Measurements from ENCODE around the gene CRACDL.

The CRACDL gene

GRCh38 chr2:98773169-98773568, 162.9 kb downstream of the CRACDL start:
- Histone ChIP-seq H2AK5ac (ENCODE audit: low read length) (no peak overlapping the region), H3K79me2 (ENCODE audit: control insufficient read depth, insufficient read depth, low read length, poor library complexity) (no peaks in the 10 kb centered on the region), H3K36me3 (ENCODE audit: control insufficient read depth in 1 of 2, insufficient read depth in 2 of 2, low read length in 2 of 2) (no peaks in the 10 kb centered on the region), H4K12ac (ENCODE audit: low read depth, low read length) (no peak overlapping the region), H2BK12ac (ENCODE audit: low read length) (no peak overlapping the region), H3K14ac (ENCODE audit: low read length) (no peak overlapping the region), H2AFZ (ENCODE audit: insufficient read depth, low read length, poor library complexity) (no peak overlapping the region), H4K91ac (ENCODE audit: low read depth, low read length) (peak overlapping the region; percentile 15), H2BK5ac (ENCODE audit: low read depth, low read length, poor library complexity) (no peak overlapping the region), H3K4ac (ENCODE audit: low read depth, low read length) (no peak overlapping the region), H3K79me1 (ENCODE audit: low read length) (peaks cover 2% of the 10 kb centered on the region), H3K27me3 (ENCODE audit: insufficient read depth, low read length) (no peaks in the 10 kb centered on the region), H3K9me3 (ENCODE audit: insufficient read depth, low read depth, low read length) (peaks cover 2% of the 10 kb centered on the region), H3K4me2 (ENCODE audit: low read length) (no peak overlapping the region), H3K27ac (ENCODE audit: low read depth, low read length) (no peak overlapping the region), H3K9ac (ENCODE audit: low read length) (no peak overlapping the region), H3K18ac (ENCODE audit: low read length) (no peak overlapping the region), H4K8ac (ENCODE audit: low read depth, low read length) (no peak overlapping the region), H3K4me3 (ENCODE audit: low read depth, low read length) (no peak overlapping the region), H2BK120ac (ENCODE audit: insufficient read depth, low read length, poor library complexity) (no peak overlapping the region), H3K23ac (ENCODE audit: low read length) (no peak overlapping the region), H3K4me1 (ENCODE audit: control insufficient read depth in 1 of 2, insufficient read depth in 2 of 2, low read length in 2 of 2) (peaks cover 3 to 9% of the 10 kb centered on the region in 2 experiments)
- no CpG with 5 or more reads among the region's 5 CpGs for WGBS (ENCODE audit: extremely low coverage, insufficient coverage, insufficient read length)
- no peak for DNase-seq

- Histone ChIP-seq H2AFZ (ENCODE audit: insufficient read depth, low read length, poor library complexity) (no peak overlapping the region), H3K79me1 (ENCODE audit: low read length) (peaks cover 2% of the 10 kb centered on the region), H2AK5ac (ENCODE audit: low read length) (no peak overlapping the region), H3K4me2 (ENCODE audit: low read length) (no peak overlapping the region), H3K79me2 (ENCODE audit: control insufficient read depth, insufficient read depth, low read length, poor library complexity) (no peaks in the 10 kb centered on the region), H3K14ac (ENCODE audit: low read length) (no peak overlapping the region), H2BK120ac (ENCODE audit: insufficient read depth, low read length, poor library complexity) (peak overlapping the region; percentile 15), H3K36me3 (ENCODE audit: control insufficient read depth in 1 of 2, insufficient read depth in 2 of 2, low read length in 2 of 2) (no peaks in the 10 kb centered on the region), H3K27ac (ENCODE audit: low read depth, low read length) (no peak overlapping the region), H3K23ac (ENCODE audit: low read length) (no peak overlapping the region), H3K4me3 (ENCODE audit: low read depth, low read length) (no peak overlapping the region), H3K27me3 (ENCODE audit: insufficient read depth, low read length) (no peaks in the 10 kb centered on the region), H2BK12ac (ENCODE audit: low read length) (no peak overlapping the region), H4K91ac (ENCODE audit: low read depth, low read length) (peak overlapping the region; percentile 15), H3K4me1 (ENCODE audit: control insufficient read depth in 1 of 2, insufficient read depth in 2 of 2, low read length in 2 of 2) (peaks cover 3 to 9% of the 10 kb centered on the region in 2 experiments), H3K9me3 (ENCODE audit: insufficient read depth, low read depth, low read length) (peaks cover 2% of the 10 kb centered on the region), H3K9ac (ENCODE audit: low read length) (no peak overlapping the region), H4K8ac (ENCODE audit: low read depth, low read length) (no peak overlapping the region), H2BK5ac (ENCODE audit: low read depth, low read length, poor library complexity) (no peak overlapping the region), H4K12ac (ENCODE audit: low read depth, low read length) (no peak overlapping the region), H3K4ac (ENCODE audit: low read depth, low read length) (no peak overlapping the region), H3K18ac (ENCODE audit: low read length) (no peak overlapping the region)
- no CpG with 5 or more reads among the region's 8 CpGs for WGBS (ENCODE audit: extremely low coverage, insufficient coverage, insufficient read length)
- DNase-seq, result peak in 1 of 2 donors; percentile 33
Observed at GRCh38 chr2:98772536-98772935, 163.5 kb downstream of the CRACDL start.

- Histone ChIP-seq H3K14ac (ENCODE audit: low read length) (no peak overlapping the region), H3K4me3 (ENCODE audit: low read depth, low read length) (no peak overlapping the region), H3K79me2 (ENCODE audit: control insufficient read depth, insufficient read depth, low read length, poor library complexity) (no peaks in the 10 kb centered on the region), H3K27ac (ENCODE audit: low read depth, low read length) (no peak overlapping the region), H3K79me1 (ENCODE audit: low read length) (peaks cover 2% of the 10 kb centered on the region), H4K8ac (ENCODE audit: low read depth, low read length) (no peak overlapping the region), H2BK120ac (ENCODE audit: insufficient read depth, low read length, poor library complexity) (no peak overlapping the region), H4K91ac (ENCODE audit: low read depth, low read length) (no peak overlapping the region), H2AK5ac (ENCODE audit: low read length) (no peak overlapping the region), H3K36me3 (ENCODE audit: control insufficient read depth in 1 of 2, insufficient read depth in 2 of 2, low read length in 2 of 2) (no peaks in the 10 kb centered on the region), H2BK5ac (ENCODE audit: low read depth, low read length, poor library complexity) (no peak overlapping the region), H2BK12ac (ENCODE audit: low read length) (no peak overlapping the region), H3K9ac (ENCODE audit: low read length) (no peak overlapping the region), H4K12ac (ENCODE audit: low read depth, low read length) (no peak overlapping the region), H3K18ac (ENCODE audit: low read length) (no peak overlapping the region), H3K4me1 (ENCODE audit: control insufficient read depth in 1 of 2, insufficient read depth in 2 of 2, low read length in 2 of 2) (peaks cover 3 to 9% of the 10 kb centered on the region in 2 experiments), H3K9me3 (ENCODE audit: insufficient read depth, low read depth, low read length) (peaks cover 2% of the 10 kb centered on the region), H2AFZ (ENCODE audit: insufficient read depth, low read length, poor library complexity) (no peak overlapping the region), H3K4me2 (ENCODE audit: low read length) (no peak overlapping the region), H3K23ac (ENCODE audit: low read length) (no peak overlapping the region), H3K27me3 (ENCODE audit: insufficient read depth, low read length) (no peaks in the 10 kb centered on the region), H3K4ac (ENCODE audit: low read depth, low read length) (no peak overlapping the region)
- peak; percentile 47 to 52 for DNase-seq
- no CpG with 5 or more reads among the region's 17 CpGs for WGBS (ENCODE audit: extremely low coverage, insufficient coverage, insufficient read length)
Observed at GRCh38 chr2:98771721-98772524, 164.1 kb downstream of the CRACDL start.

- H4K12ac ChIP-seq (ENCODE audit: low read depth, low read length), result no peak overlapping the region
Observed at GRCh38 chr2:98771264-98771663, 164.8 kb downstream of the CRACDL start.

More at GRCh38 chr2:98771264-98771663, 164.8 kb downstream of the CRACDL start:
- Histone ChIP-seq H3K79me1 (ENCODE audit: low read length) (peaks cover 2% of the 10 kb centered on the region), H3K4me3 (ENCODE audit: low read depth, low read length) (no peak overlapping the region), H3K27ac (ENCODE audit: low read depth, low read length) (no peak overlapping the region), H2BK5ac (ENCODE audit: low read depth, low read length, poor library complexity) (no peak overlapping the region), H4K8ac (ENCODE audit: low read depth, low read length) (no peak overlapping the region), H3K23ac (ENCODE audit: low read length) (no peak overlapping the region), H3K79me2 (ENCODE audit: control insufficient read depth, insufficient read depth, low read length, poor library complexity) (no peaks in the 10 kb centered on the region), H3K9ac (ENCODE audit: low read length) (no peak overlapping the region), H4K91ac (ENCODE audit: low read depth, low read length) (no peak overlapping the region), H3K27me3 (ENCODE audit: insufficient read depth, low read length) (no peaks in the 10 kb centered on the region), H3K14ac (ENCODE audit: low read length) (no peak overlapping the region), H2AFZ (ENCODE audit: insufficient read depth, low read length, poor library complexity) (no peak overlapping the region), H3K4ac (ENCODE audit: low read depth, low read length) (no peak overlapping the region), H2AK5ac (ENCODE audit: low read length) (no peak overlapping the region), H3K36me3 (ENCODE audit: control insufficient read depth in 1 of 2, insufficient read depth in 2 of 2, low read length in 2 of 2) (no peaks in the 10 kb centered on the region), H3K4me2 (ENCODE audit: low read length) (no peak overlapping the region), H2BK120ac (ENCODE audit: insufficient read depth, low read length, poor library complexity) (no peak overlapping the region), H3K4me1 (ENCODE audit: control insufficient read depth in 1 of 2, insufficient read depth in 2 of 2, low read length in 2 of 2) (peaks cover 5 to 11% of the 10 kb centered on the region in 2 experiments), H3K18ac (ENCODE audit: low read length) (no peak overlapping the region), H3K9me3 (ENCODE audit: insufficient read depth, low read depth, low read length) (peaks cover 2% of the 10 kb centered on the region), H2BK12ac (ENCODE audit: low read length) (no peak overlapping the region)
- WGBS (ENCODE audit: extremely low coverage, insufficient coverage, insufficient read length), result no CpG with 5 or more reads among the region's 2 CpGs
- no peak for DNase-seq
